MM.1S (cell line): ENCODE measurements around the gene CCDC14.

ENCODE experiments used
- EZH2 ChIP-seq: fragments of 300-600 bp; sonication (generic); optimal IDR thresholded peaks from 2 replicates; pipeline ENCODE3; 2017; ENCODE audit warnings: low read depth, mild to moderate bottlenecking, antibody characterized with exemption, low read length, mixed read lengths
- TF ChIP-seq, protein P1 (sequence below): fragments of 300-600 bp; sonication (generic); IDR thresholded peaks from 2 replicates; pipeline ENCODE4 v1.5.1; 2016; ENCODE audit warnings: antibody characterized with exemption, low read length, mixed read lengths

DNA sequence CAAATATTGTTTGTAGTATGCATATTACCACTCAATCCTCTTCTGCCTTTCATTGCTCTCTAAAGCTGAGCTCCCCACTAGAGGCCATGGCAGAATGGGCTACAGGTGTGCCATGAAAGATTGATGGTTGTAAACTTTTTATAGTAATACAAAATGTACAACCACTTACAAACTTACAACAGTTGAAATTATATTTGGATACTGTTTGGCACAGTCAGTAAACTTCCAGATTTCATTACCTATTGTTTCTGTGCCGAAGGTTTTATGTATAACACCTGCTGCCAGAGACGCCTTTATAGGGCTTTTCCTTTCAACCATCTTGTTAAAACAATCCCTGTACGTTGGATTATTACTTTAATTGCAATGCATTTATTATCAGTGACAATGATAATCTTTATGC, 23.9 kb upstream of the CCDC14 start:
- TF ChIP-seq, protein P1, sequence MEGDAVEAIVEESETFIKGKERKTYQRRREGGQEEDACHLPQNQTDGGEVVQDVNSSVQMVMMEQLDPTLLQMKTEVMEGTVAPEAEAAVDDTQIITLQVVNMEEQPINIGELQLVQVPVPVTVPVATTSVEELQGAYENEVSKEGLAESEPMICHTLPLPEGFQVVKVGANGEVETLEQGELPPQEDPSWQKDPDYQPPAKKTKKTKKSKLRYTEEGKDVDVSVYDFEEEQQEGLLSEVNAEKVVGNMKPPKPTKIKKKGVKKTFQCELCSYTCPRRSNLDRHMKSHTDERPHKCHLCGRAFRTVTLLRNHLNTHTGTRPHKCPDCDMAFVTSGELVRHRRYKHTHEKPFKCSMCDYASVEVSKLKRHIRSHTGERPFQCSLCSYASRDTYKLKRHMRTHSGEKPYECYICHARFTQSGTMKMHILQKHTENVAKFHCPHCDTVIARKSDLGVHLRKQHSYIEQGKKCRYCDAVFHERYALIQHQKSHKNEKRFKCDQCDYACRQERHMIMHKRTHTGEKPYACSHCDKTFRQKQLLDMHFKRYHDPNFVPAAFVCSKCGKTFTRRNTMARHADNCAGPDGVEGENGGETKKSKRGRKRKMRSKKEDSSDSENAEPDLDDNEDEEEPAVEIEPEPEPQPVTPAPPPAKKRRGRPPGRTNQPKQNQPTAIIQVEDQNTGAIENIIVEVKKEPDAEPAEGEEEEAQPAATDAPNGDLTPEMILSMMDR = no peak
- TF ChIP-seq EZH2 = no peak
